GM12878 (cell line): ENCODE measurements around the gene UVRAG. TPM values are rescaled to one million over a fixed set of nuclear protein-coding genes. Genes with fewer than 3 reads are reported as not detected.
"Not testable (repeated sequence)": the region's sequence is repeated elsewhere in the genome, so short reads cannot be mapped to it uniquely, and the experiment has no call there.

Source experiments
- ATAC-seq: fragments of 200-7000 bp; cut with Tn5 transposase; 3 replicates; pipeline ENCODE4 v1.9.1; 2020; ENCODE audit warnings: mild to moderate bottlenecking, moderate library complexity
- BruUV-seq: library from RNA; stranded (reverse); fragments of 400-500 nt; replicated peaks from 2 replicates; lab custom pipeline; 2021; lab: Mats Ljungman, UMichigan
- CTCF ChIA-PET: fragments of 300-600 bp; sonication (Branson Sonifier 250); formaldehyde crosslinking; extraction: SDS; loops from one replicate; lab custom pipeline; 2021; ENCODE audit warnings: inconsistent platforms; lab: Yijun Ruan, JAX
- POLR2A ChIA-PET: fragments of 350-600 bp; formaldehyde crosslinking; extraction: SDS; loops from one replicate; lab custom pipeline; 2021; ENCODE audit warnings: inconsistent platforms; lab: Charles Lee
- RAD21 ChIA-PET: fragments of 300-600 bp; sonication (Branson Sonifier 250); formaldehyde crosslinking; loops from one replicate; lab custom pipeline; 2023; ENCODE audit warnings: antibody characterized with exemption; ENCODE audit not compliant: unreplicated experiment; lab: Charles Lee
- SMC1A ChIA-PET: fragments of 300-600 bp; sonication (Branson Sonifier 250); formaldehyde crosslinking; loops from one replicate; lab custom pipeline; 2023; ENCODE audit not compliant: unreplicated experiment, uncharacterized antibody; lab: Charles Lee
- DNase-seq: peaks from one replicate; pipeline ENCODE4 v3.0.0-alpha.2; 2011; ENCODE audit warnings: low read depth, low spot score
- FAIRE-seq: peaks from 3 replicates; lab custom pipeline; 2011; peaks lifted over from hg19 to GRCh38; lab: Jason Lieb, UNC
- H2AFZ ChIP-seq: 2 replicates; pipeline ENCODE4 v1.6.0; 2011; ENCODE audit warnings: low read depth, low read length, control low read depth; ENCODE audit not compliant: control insufficient read depth
- H3K27ac ChIP-seq: 2 replicates; pipeline ENCODE4 v1.5.1; 2011; ENCODE audit warnings: control low read depth; ENCODE audit not compliant: control insufficient read depth, insufficient read depth
- H3K27me3 ChIP-seq, 2 experiments: replicated peaks in 1 of 2; 2 replicates each; pipeline versions ENCODE4 v1.6.0 to v1.6.1; 2011; ENCODE audit warnings: low read length in 1 of 2; ENCODE audit not compliant: control insufficient read depth in 2 of 2, insufficient read depth in 2 of 2
- H3K36me3 ChIP-seq, 2 experiments: 2 replicates each; pipeline ENCODE4 v1.5.1; 2011; ENCODE audit warnings: low read length in 1 of 2; ENCODE audit not compliant: control insufficient read depth in 2 of 2, insufficient read depth in 2 of 2
- H3K4me1 ChIP-seq: 2 replicates; pipeline ENCODE4 v1.6.1; 2011; ENCODE audit warnings: mild to moderate bottlenecking, low read length, moderate library complexity, mixed read lengths; ENCODE audit not compliant: control insufficient read depth, insufficient read depth
- H3K4me2 ChIP-seq: 2 replicates; pipeline ENCODE4 v1.6.0; 2011; ENCODE audit warnings: control low read depth; ENCODE audit not compliant: control insufficient read depth, insufficient read depth
- H3K4me3 ChIP-seq: fragments of 200-600 bp; sonication (generic); 2 replicates; pipeline ENCODE4 v1.5.1; 2016
- H3K79me2 ChIP-seq: 2 replicates; pipeline ENCODE4 v1.6.0; 2011; ENCODE audit warnings: low read length; ENCODE audit not compliant: control insufficient read depth, insufficient read depth
- H3K9ac ChIP-seq: 2 replicates; pipeline ENCODE4 v1.8.0; 2011; ENCODE audit warnings: low read length, control low read depth, mixed read lengths; ENCODE audit not compliant: control insufficient read depth, insufficient read depth
- H3K9me3 ChIP-seq: replicated peaks from 3 replicates; pipeline ENCODE4 v1.5.1; 2011; ENCODE audit warnings: mild to moderate bottlenecking, low read length; ENCODE audit not compliant: control insufficient read depth, insufficient read depth
- H4K20me1 ChIP-seq: 2 replicates; pipeline ENCODE4 v1.6.0; 2011; ENCODE audit not compliant: control insufficient read depth, insufficient read depth
- CBFB ChIP-seq: IDR thresholded peaks from 2 replicates; pipeline ENCODE4 v1.6.1; 2016; ENCODE audit warnings: antibody characterized with exemption, low read depth
- CBX3 ChIP-seq: fragments of 200-600 bp; sonication (generic); IDR thresholded peaks from 2 replicates; pipeline ENCODE4 v1.6.1; 2016; ENCODE audit warnings: low read depth, borderline replicate concordance
- GATAD2B ChIP-seq: fragments of 450-650 bp; conservative IDR thresholded peaks from 2 replicates; pipeline ENCODE4 v1.6.1; 2017; ENCODE audit warnings: low read depth, mild to moderate bottlenecking, moderate library complexity
- MEF2A ChIP-seq: IDR thresholded peaks from 2 replicates; pipeline ENCODE4 v1.6.1; 2011; ENCODE audit warnings: low read depth, mild to moderate bottlenecking, low read length, moderate library complexity; ENCODE audit not compliant: insufficient read depth
- RUNX3 ChIP-seq: IDR thresholded peaks from 2 replicates; pipeline ENCODE4 v1.6.1; 2012; ENCODE audit warnings: low read length, inconsistent platforms
- SUZ12 ChIP-seq: fragments of 200-600 bp; sonication (generic); IDR thresholded peaks from one replicate; pipeline ENCODE4 v1.6.1; 2018; ENCODE audit warnings: antibody characterized with exemption, mild to moderate bottlenecking; ENCODE audit not compliant: unreplicated experiment
- ZNF217 ChIP-seq: fragments of 450-650 bp; IDR thresholded peaks from 2 replicates; pipeline ENCODE4 v1.6.1; 2017; ENCODE audit warnings: antibody characterized with exemption, mild to moderate bottlenecking
- ZNF24 ChIP-seq: fragments of 450-650 bp; IDR thresholded peaks from 2 replicates; pipeline ENCODE4 v1.6.1; 2017; ENCODE audit warnings: antibody characterized with exemption, mild to moderate bottlenecking
- WGBS: methylation state at CpG from one replicate; pipeline ENCODE4 v1.1.6; 2016; ENCODE audit warnings: low lambda C conversion rate; ENCODE audit not compliant: insufficient replicate concordance, insufficient coverage; ENCODE audit errors: missing lambda C conversion rate; 5-methylcytosine and 5-hydroxymethylcytosine counted together
- in situ Hi-C: fragments of 300-500 bp; cut with MboI; formaldehyde crosslinking; loops from 9 replicates; pipeline ENCODE4 v1.14.3; 2018; ENCODE audit warnings: mixed read lengths
- intact Hi-C: fragments of 100-400 bp; cut with micrococcal nuclease; formaldehyde crosslinking; loops from one replicate; pipeline ENCODE4 v1.14.2; 2022; ENCODE audit not compliant: unreplicated experiment
- polyA plus RNA-seq, 11 experiments: library from polyadenylated mRNA; depleted of rRNA in 4 of 11; unstranded in 6 of 11; stranded (reverse) in 5 of 11; fragments of >200 nt; fragmentation: Nextera tagmentation in 4 of 11; fragmentation: Illumina TruSeq in 1 of 11; extraction: Ambion mirVana in 4 of 11; extraction: Trizol in 1 of 11; gene quantifications; 1 replicate in 1 of 11; 2 replicates in 10 of 11; pipeline versions ENCODE4 v1.2.1 to v1.2.3, GENCODE V29; 2011 to 2016; ENCODE audit warnings: inconsistent platforms in 2 of 11, missing spikeins in 2 of 11, low read depth in 1 of 11
- total RNA-seq, 4 experiments: library from RNA; depleted of rRNA in 3 of 4; stranded (reverse); fragments of >200 nt in 3 of 4; fragmentation: Illumina TruSeq in 1 of 4; extraction: Trizol in 1 of 4; gene quantifications; 2 replicates each; pipeline versions ENCODE4 v1.2.1 to v1.2.3, GENCODE V29; 2013 to 2021
- TF ChIP-seq, protein P1 (sequence below): fragments of 450-650 bp; IDR thresholded peaks from 2 replicates; pipeline ENCODE4 v1.6.1; 2017; ENCODE audit warnings: borderline replicate concordance

The UVRAG gene
- total and polyA plus RNA-seq, 10 of the 15 experiments (the other 5 are each of a cell fraction or from before 2014, with no cell fraction given) = 7.0 to 43.4 (median 37.0) TPM

DNA sequence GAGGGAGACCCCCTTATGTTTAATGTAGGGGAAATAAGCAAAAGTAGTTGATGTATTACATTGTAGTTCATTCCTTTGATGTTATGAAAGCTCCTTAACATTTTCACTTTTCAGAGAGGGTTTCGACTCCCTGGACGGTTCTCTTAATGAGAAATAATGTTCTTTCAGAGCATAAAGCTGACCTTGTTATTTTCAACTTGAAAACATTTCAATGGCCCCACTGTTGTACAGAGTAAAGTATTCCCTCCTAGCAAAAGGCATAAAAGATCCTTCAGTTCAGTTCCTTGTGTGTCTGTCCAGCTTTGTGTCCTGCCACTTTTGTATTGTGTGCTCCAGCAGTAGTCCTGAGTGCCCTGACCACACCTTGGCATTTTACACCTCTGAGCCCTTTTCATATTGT, 63.9 kb downstream of the UVRAG start:
- no TSS peak for BruUV-seq
- DNase-seq (no peak), ATAC-seq (no peak), FAIRE-seq (no peak)
- TF ChIP-seq RUNX3 (no peak), ZNF217 (no peak), CBX3 (no peak), ZNF24 (no peak), CBFB (no peak), GATAD2B (no peak), SUZ12 (no peak)
- WGBS = 100% methylated on average over 2 of the region's 2 CpGs
- Histone ChIP-seq H3K4me1 (peaks cover 10% of the 10 kb centered on the region; the same call in 1 of the 2 replicates), H3K27me3 (no peaks in the 10 kb centered on the region), H3K79me2 (peaks cover 34% of the 10 kb centered on the region), H2AFZ (no peak overlapping the region), H3K9ac (no peak overlapping the region), H4K20me1 (0 out of 2 replicates have a peak, but pooled peaks cover 3% of the 10 kb centered on the region), H3K4me2 (no peak overlapping the region), H3K27ac (no peak overlapping the region), H3K4me3 (no peak overlapping the region), H3K36me3 (peaks cover 3 to 27% of the 10 kb centered on the region in 2 experiments), H3K9me3 (no peaks in the 10 kb centered on the region)
- CTCF ChIA-PET = interaction anchor here (0.7 to 1.2 kb wide), 3 partner anchors 9 to 273 kb away, joined by 3 read pairs; no protein-coding TSS in a partner anchor
- RAD21 ChIA-PET = no interaction called here
- SMC1A ChIA-PET = interaction anchor here (2.1 kb wide), 1 partner anchor 273 kb away, joined by 6 read pairs; no protein-coding TSS in a partner anchor
- POLR2A ChIA-PET = no interaction called here
- in situ Hi-C loops (no loop called here), intact Hi-C loops (no loop called here)

GRCh38 chr11:75879737-75880136, 64.7 kb downstream of the UVRAG start:
- Histone ChIP-seq H3K9me3 (no peaks in the 10 kb centered on the region; the same call in 2 of the 3 replicates), H4K20me1 (0 out of 2 replicates have a peak, but pooled peaks cover 3% of the 10 kb centered on the region), H3K36me3 (peaks cover 3 to 27% of the 10 kb centered on the region in 2 experiments), H2AFZ (no peak overlapping the region), H3K27ac (no peak overlapping the region), H3K27me3 (no peaks in the 10 kb centered on the region), H3K4me1 (peaks cover 2% of the 10 kb centered on the region; the same call in 1 of the 2 replicates), H3K4me3 (no peak overlapping the region), H3K79me2 (peaks cover 29% of the 10 kb centered on the region), H3K4me2 (no peak overlapping the region), H3K9ac (no peak overlapping the region)
- POLR2A ChIA-PET = no interaction called here
- no peak for ATAC-seq
- CTCF ChIA-PET = interaction anchor here (0.5 to 2.9 kb wide), 3 partner anchors 11 to 23 kb away, joined by 3 to 12 read pairs (median 3); no protein-coding TSS in a partner anchor
- SMC1A ChIA-PET = interaction anchor here (1.0 to 2.1 kb wide), 4 partner anchors 11 to 272 kb away, joined by 3 to 6 read pairs (median 4); no protein-coding TSS in a partner anchor
- TF ChIP-seq, protein P1, sequence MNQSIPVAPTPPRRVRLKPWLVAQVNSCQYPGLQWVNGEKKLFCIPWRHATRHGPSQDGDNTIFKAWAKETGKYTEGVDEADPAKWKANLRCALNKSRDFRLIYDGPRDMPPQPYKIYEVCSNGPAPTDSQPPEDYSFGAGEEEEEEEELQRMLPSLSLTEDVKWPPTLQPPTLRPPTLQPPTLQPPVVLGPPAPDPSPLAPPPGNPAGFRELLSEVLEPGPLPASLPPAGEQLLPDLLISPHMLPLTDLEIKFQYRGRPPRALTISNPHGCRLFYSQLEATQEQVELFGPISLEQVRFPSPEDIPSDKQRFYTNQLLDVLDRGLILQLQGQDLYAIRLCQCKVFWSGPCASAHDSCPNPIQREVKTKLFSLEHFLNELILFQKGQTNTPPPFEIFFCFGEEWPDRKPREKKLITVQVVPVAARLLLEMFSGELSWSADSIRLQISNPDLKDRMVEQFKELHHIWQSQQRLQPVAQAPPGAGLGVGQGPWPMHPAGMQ = no peak
- no peak for TF ChIP-seq MEF2A
- in situ Hi-C loops = no loop called here
- no peak for DNase-seq
- RAD21 ChIA-PET = no interaction called here
- intact Hi-C loops = no loop called here
- WGBS = 97% methylated on average over 9 of the region's 9 CpGs
- FAIRE-seq = no peak
- no TSS peak for BruUV-seq

DNA sequence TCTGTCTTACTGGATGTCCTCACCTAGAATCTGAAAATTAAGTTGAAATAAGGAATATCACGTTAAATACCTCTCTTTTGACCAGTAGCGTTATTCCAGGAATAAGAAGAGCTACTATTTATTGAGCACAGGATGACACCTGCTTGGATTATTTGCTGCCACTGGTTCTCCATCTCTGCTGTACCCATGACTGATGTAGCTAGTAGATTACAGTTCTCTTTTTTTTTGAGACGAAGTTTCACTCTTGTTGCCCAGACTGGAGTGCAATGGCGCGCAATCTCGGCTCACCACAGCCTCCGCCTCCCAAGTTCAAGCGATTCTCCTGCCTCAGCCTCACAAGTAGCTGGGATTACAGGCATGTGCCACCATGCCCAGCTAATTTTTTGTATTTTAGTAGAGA, 65.3 kb downstream of the UVRAG start:
- POLR2A ChIA-PET = interaction anchor here (0.6 kb wide), 2 partner anchors 287 to 1411 kb away, joined by 3 to 8 read pairs; no protein-coding TSS in a partner anchor
- Histone ChIP-seq H3K79me2 (peaks cover 25% of the 10 kb centered on the region), H3K36me3 (peaks cover 3 to 27% of the 10 kb centered on the region in 2 experiments)
- H3K9me3 ChIP-seq, intact Hi-C loops, H3K27ac ChIP-seq, FAIRE-seq, H4K20me1 ChIP-seq, H3K9ac ChIP-seq, ATAC-seq, H3K4me3 ChIP-seq, H3K27me3 ChIP-seq, BruUV-seq, H3K4me2 ChIP-seq, H3K4me1 ChIP-seq, H2AFZ ChIP-seq, in situ Hi-C loops, DNase-seq: not testable (repeated sequence)
- SMC1A ChIA-PET = interaction anchor here (0.7 to 2.1 kb wide), 6 partner anchors 11 to 272 kb away, joined by 3 to 6 read pairs (median 3); no protein-coding TSS in a partner anchor
- 87% methylated on average over 8 of the region's 8 CpGs for WGBS
- CTCF ChIA-PET = interaction anchor here (0.5 to 2.9 kb wide), 4 partner anchors 12 to 22 kb away, joined by 3 to 12 read pairs (median 4); no protein-coding TSS in a partner anchor
- RAD21 ChIA-PET = interaction anchor here (0.6 to 1.1 kb wide), 3 partner anchors 11 to 22 kb away, joined by 3 to 4 read pairs (median 3); no protein-coding TSS in a partner anchor
